A673 (cell line): ENCODE results near the gene FASTK. TPM values are rescaled to one million over a fixed set of nuclear protein-coding genes. Genes with fewer than 3 reads are reported as not detected.

Source experiments
- BruUV-seq: library from RNA; stranded (reverse); fragments of 400-500 nt; replicated peaks from 2 replicates; lab custom pipeline; 2021; lab: Mats Ljungman, UMichigan
- CTCF ChIA-PET: fragments of 300-600 bp; sonication (Branson Sonifier 250); formaldehyde crosslinking; loops from one replicate; lab custom pipeline; 2022; ENCODE audit warnings: antibody characterized with exemption; lab: Charles Lee
- POLR2A ChIA-PET: fragments of 300-600 bp; sonication (Branson Sonifier 250); formaldehyde crosslinking; loops from one replicate; lab custom pipeline; 2022; ENCODE audit warnings: antibody characterized with exemption; ENCODE audit not compliant: low non-redundant PET; lab: Charles Lee
- DNase-seq: peaks from one replicate; pipeline ENCODE4 v3.0.0-alpha.2; 2015; ENCODE audit warnings: low spot score
- H3K27ac ChIP-seq: fragments of 200-600 bp; sonication (generic); 2 replicates; pipeline ENCODE4 v1.5.1; 2016; ENCODE audit warnings: mixed run types, low read depth, mild to moderate bottlenecking, mixed read lengths, antibody characterized with exemption, low read length; ENCODE audit not compliant: poor library complexity, severe bottlenecking
- H3K27me3 ChIP-seq: fragments of 200-600 bp; sonication (generic); replicated peaks from 2 replicates; pipeline ENCODE4 v1.6.1; 2017; ENCODE audit warnings: mixed run types, low read depth, mild to moderate bottlenecking, mixed read lengths, antibody characterized with exemption, low read length; ENCODE audit not compliant: insufficient read depth, poor library complexity
- H3K36me3 ChIP-seq: fragments of 200-600 bp; sonication (generic); 2 replicates; pipeline ENCODE4 v1.6.1; 2016; ENCODE audit warnings: mixed run types, mild to moderate bottlenecking, mixed read lengths, antibody characterized with exemption, low read length; ENCODE audit not compliant: insufficient read depth, poor library complexity, severe bottlenecking
- H3K4me1 ChIP-seq: fragments of 200-600 bp; sonication (generic); 2 replicates; pipeline ENCODE4 v1.6.1; 2017; ENCODE audit warnings: mixed run types, mild to moderate bottlenecking, mixed read lengths, antibody characterized with exemption, low read length; ENCODE audit not compliant: insufficient read depth, poor library complexity, severe bottlenecking
- H3K4me3 ChIP-seq: fragments of 200-600 bp; sonication (generic); 2 replicates; pipeline ENCODE4 v1.5.1; 2016; ENCODE audit warnings: low read depth, mixed run types, mild to moderate bottlenecking, mixed read lengths, low read length; ENCODE audit not compliant: poor library complexity, severe bottlenecking
- H3K9me3 ChIP-seq: fragments of 200-600 bp; sonication (generic); 2 replicates; pipeline ENCODE4 v1.6.1; 2016; ENCODE audit warnings: mixed run types, low read depth, mild to moderate bottlenecking, mixed read lengths, antibody characterized with exemption, low read length; ENCODE audit not compliant: poor library complexity, severe bottlenecking
- EZH2 ChIP-seq: fragments of 200-600 bp; sonication (generic); IDR thresholded peaks from 2 replicates; pipeline ENCODE4 v1.6.1; 2017; ENCODE audit warnings: borderline replicate concordance, low read depth, mild to moderate bottlenecking, mixed read lengths, antibody characterized with exemption, low read length; ENCODE audit not compliant: poor library complexity, severe bottlenecking
- intact Hi-C: fragments of 100-400 bp; cut with micrococcal nuclease; formaldehyde crosslinking; loops from one replicate; pipeline ENCODE4 v1.10.0; 2022; ENCODE audit not compliant: unreplicated experiment
- total RNA-seq: library from RNA; stranded (reverse); gene quantifications from 2 replicates; pipeline ENCODE4 v1.2.3, GENCODE V29; 2021
- TF ChIP-seq, protein P1 (sequence below): fragments of 300-800, 200-600 bp; sonication (generic); conservative IDR thresholded peaks from 2 replicates; pipeline ENCODE4 v1.5.1; 2017; ENCODE audit warnings: low read depth, mild to moderate bottlenecking, antibody characterized with exemption, low read length, moderate library complexity, mixed read lengths

FASTK gene
- total RNA-seq, 1 experiment from 2014 or later: 80.5 TPM

- Histone ChIP-seq H3K9me3 (no peaks in the 10 kb centered on the region), H3K27me3 (no peaks in the 10 kb centered on the region), H3K36me3 (peaks cover 4% of the 10 kb centered on the region), H3K4me3 (peak overlapping the region; percentile 99), H3K27ac (no peak overlapping the region), H3K4me1 (peaks cover 52% of the 10 kb centered on the region)
- intact Hi-C loops: no loop called here
- ChIA-PET CTCF (no interaction called here), POLR2A (no interaction called here)
- BruUV-seq: no TSS peak
- no peak for DNase-seq
- TF ChIP-seq, protein P1, sequence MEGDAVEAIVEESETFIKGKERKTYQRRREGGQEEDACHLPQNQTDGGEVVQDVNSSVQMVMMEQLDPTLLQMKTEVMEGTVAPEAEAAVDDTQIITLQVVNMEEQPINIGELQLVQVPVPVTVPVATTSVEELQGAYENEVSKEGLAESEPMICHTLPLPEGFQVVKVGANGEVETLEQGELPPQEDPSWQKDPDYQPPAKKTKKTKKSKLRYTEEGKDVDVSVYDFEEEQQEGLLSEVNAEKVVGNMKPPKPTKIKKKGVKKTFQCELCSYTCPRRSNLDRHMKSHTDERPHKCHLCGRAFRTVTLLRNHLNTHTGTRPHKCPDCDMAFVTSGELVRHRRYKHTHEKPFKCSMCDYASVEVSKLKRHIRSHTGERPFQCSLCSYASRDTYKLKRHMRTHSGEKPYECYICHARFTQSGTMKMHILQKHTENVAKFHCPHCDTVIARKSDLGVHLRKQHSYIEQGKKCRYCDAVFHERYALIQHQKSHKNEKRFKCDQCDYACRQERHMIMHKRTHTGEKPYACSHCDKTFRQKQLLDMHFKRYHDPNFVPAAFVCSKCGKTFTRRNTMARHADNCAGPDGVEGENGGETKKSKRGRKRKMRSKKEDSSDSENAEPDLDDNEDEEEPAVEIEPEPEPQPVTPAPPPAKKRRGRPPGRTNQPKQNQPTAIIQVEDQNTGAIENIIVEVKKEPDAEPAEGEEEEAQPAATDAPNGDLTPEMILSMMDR: no peak
- TF ChIP-seq EZH2: no peak
Observed at GRCh38 chr7:151083824-151084160, 3.2 kb upstream of the FASTK start.

DNA sequence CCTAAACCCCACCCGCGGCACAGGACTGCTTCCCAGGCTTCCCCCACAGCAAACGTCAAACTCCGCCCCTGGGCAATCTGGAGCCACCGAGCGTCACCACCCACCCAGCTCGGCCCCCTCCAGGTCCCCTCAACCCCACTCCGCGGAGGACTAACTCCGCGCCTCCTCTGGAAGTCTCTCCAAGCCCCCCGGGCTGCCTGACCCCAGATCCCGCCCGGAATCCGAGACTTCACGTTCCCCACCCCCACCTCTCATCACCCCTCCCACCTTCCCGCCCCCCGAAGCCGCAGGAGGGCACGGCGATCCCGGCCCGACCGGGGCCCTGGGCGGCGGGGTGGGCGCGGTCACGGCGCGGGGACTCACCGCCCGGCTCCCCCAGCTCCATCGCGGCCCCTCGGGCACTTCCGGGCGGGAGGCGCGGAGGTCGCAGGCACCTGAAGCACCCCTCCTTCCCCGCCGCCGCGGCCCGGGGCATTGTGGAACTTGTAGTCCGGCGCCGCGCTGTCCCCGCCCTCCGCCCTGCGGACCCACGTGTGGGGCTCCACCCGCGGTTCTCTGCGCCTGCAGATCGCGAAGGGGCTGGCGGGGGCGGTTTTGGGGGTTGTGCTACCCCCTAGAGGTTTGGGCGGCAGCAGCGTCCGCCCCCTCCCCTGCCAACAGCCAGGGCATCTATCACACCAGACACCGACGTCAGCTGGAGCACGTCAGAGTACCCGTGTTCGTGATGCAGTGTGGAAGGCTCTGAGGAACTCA is 2.6 kb upstream of the FASTK start, which contains the start of gene TMUB1:
Gene TMUB1 (minus strand): TSS at position 423 of the 753 bp plus-strand sequence. CDS start 930 bp downstream, outside the sequence.
- intact Hi-C loops: no loop called here
- TF ChIP-seq, protein P1: no peak
- no peak for TF ChIP-seq EZH2
- no peaks in the 10 kb centered on the region for H3K36me3 ChIP-seq
- ChIA-PET POLR2A (no interaction called here), CTCF (no interaction called here)
- peaks cover 48% of the 10 kb centered on the region for H3K4me1 ChIP-seq
- no peaks in the 10 kb centered on the region for H3K27me3 ChIP-seq
- DNase-seq: peak; percentile 83
- peak within 1 kb of the TSS; percentile 99 for H3K4me3 ChIP-seq
- H3K27ac ChIP-seq: peak within 1 kb of the TSS; percentile 95
- BruUV-seq: no TSS peak
- H3K9me3 ChIP-seq: no peaks in the 10 kb centered on the region

DNA sequence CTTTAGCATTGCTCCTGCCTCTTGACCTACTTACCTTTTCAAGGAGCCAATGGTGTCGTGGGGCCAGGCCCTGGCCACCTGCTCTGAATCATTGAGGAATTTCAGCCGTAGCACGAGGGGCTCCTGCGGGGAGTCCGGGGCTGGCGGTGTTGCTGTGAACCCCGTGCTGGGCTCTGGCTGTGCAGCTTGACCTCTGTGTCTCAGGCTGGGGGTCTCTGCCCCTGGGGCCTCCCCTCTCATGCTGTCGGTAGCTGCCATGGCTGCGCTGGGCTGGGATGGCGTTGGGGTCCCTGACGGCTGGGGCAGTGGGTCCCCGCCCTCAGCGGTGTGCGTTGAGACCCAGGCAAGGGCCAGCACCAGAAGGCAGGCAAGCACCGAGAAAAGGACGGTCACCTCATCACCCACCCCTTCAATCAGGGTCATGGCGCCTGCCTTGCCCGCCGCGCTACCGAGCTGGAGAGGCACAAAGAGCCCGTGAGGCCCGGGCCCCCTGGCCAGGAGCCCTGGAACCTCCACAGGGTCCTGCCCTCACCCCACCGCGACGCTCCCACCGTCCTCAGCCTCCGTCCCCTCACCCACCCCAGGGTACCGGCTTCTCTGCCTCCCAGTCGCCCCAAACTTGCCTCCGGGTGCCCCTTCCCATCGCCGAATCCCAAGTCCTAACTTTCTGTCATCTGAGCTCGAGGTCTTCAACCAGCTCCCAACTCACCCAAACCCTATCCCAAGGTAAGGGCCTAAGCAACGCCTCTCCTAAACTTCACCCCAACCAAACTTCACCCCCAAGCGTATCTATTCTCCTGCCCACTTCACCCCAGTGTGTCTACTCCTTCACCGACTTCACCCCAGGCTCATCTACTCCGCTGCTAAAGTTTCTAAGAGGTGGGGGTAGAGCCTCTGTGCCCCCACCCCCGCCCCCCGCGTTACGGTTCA is 1.8 kb upstream of the FASTK start:
- no peak for DNase-seq
- Histone ChIP-seq H3K36me3 (peaks cover under 1% of the 10 kb centered on the region), H3K9me3 (no peaks in the 10 kb centered on the region), H3K4me1 (peaks cover 45% of the 10 kb centered on the region), H3K4me3 (peak overlapping the region; percentile 99), H3K27ac (peak overlapping the region; percentile 95), H3K27me3 (no peaks in the 10 kb centered on the region)
- BruUV-seq: no TSS peak
- intact Hi-C loops: no loop called here
- POLR2A ChIA-PET: no interaction called here
- CTCF ChIA-PET: no interaction called here
- TF ChIP-seq, protein P1: no peak
- TF ChIP-seq EZH2: no peak
